GM18526 (cell line): ENCODE measurements around the gene SLC16A4.

Source experiments
- POLR2A ChIP-seq: IDR thresholded peaks from 3 replicates; pipeline ENCODE4 v1.6.1; 2011; ENCODE audit not compliant: insufficient read length; ENCODE audit errors: extremely low read depth

Gene SLC16A4

GRCh38 chr1:110321045-110321444, 69.8 kb downstream of the SLC16A4 start:
- TF ChIP-seq POLR2A = no peak

GRCh38 chr1:110320168-110320518, 70.7 kb downstream of the SLC16A4 start:
- no peak for TF ChIP-seq POLR2A

GRCh38 chr1:110319332-110320167, 71.3 kb downstream of the SLC16A4 start:
- TF ChIP-seq POLR2A = no peak

- no peak for TF ChIP-seq POLR2A
Measured at GRCh38 chr1:110318046-110318445, 72.8 kb downstream of the SLC16A4 start.

GRCh38 chr1:110316735-110317134, 74.1 kb downstream of the SLC16A4 start:
- no peak for TF ChIP-seq POLR2A
